22Rv1 (cell line): ENCODE results near the gene TSSC4.

Source experiments
- CTCF ChIP-seq: fragments of 450-650 bp; IDR thresholded peaks from 2 replicates; pipeline ENCODE4 v1.5.1; 2017; ENCODE audit warnings: mild to moderate bottlenecking
- ZFX ChIP-seq: fragments of 450-650 bp; IDR thresholded peaks from 2 replicates; pipeline ENCODE4 v1.6.1; 2017; ENCODE audit warnings: antibody characterized with exemption, borderline replicate concordance

GRCh38 chr11:2358754-2359442 lies 41.7 kb upstream of the TSSC4 start:
- TF ChIP-seq CTCF (no peak), ZFX (no peak)
